Inflammatory macrophage treated with lipopolysaccharide for 4 hours (primary cell): ENCODE results near the gene TYROBP.
"Not testable (repeated sequence)": the region's sequence is repeated elsewhere in the genome, so short reads cannot be mapped to it uniquely, and the experiment has no call there.

Experiments used
- DNase-seq: peaks from one replicate; pipeline ENCODE4 v3.0.0-alpha.2; 2020

Gene TYROBP

DNA sequence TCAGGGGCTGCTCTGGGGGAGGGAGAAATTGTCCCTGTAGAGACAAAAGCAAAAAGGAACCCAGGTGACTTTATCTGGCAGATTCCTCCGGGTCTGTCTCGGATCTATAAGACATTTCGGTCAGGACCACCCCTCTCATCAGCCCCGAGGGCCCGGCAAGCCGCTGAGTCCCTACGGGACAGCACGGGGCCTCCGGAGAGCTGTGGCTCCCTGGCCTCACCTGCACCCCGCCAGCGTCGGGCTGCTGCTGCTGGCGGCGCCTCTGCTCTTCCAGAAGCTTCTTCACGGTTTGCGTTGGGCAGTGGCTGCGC is 9.6 kb downstream of the TYROBP start:
- DNase-seq = no peak

DNA sequence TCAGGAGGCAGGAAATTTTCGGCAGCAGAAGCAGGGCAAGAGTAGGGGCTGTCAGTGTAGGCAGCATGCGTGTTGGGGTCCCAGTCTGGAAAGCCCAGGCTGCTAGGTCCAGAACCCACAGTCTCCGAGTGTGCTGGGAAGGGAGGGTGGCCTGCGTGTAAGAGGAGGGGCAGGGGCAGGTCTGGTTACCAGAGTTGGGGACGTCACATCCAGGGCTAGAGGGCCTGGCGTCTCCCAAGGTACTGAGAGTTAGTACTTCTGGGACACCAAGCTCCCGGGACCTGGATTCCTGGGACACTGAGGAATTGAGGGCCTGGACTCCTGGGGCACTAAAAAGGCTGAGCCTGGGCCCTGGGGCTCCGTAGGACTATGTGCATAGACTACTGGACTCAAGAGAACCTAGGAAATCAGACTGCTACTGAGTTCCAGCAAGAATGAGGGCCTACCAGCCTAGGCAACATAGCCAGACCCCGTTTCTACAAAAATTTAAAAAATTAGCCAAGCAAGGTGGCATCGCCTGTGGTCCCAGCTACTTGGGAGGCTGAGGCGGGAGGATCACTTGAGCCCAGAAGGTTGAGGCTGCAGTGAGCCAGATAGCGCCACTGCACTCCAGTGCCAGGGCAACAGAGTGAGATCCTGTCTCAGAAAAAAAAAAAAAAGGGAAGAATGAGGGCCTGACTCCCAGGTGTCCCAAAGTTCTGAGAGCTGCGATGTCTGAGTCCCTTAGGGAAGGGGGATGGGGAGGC is 10.2 kb downstream of the TYROBP start:
- no peak for DNase-seq

DNA sequence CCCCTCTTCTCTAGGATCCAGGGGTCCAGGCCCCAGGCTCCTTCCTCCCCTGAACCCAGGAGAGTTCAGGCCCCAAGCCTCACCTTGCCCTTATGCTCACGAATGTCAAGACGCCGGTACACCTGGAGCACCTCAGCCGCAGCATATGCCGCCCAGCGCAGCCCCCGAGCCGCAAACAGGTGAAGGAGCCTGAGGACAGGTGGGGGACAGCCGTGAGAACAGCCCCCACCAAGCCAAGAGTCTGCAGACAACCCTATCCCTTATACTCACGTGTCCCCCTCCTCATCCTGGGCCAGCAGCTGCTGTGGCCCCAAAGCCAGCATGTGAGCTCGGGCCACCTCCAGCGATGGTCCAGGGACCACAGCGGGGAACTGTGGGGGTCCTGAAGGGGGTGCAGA is 11.5 kb downstream of the TYROBP start:
- no peak for DNase-seq

DNA sequence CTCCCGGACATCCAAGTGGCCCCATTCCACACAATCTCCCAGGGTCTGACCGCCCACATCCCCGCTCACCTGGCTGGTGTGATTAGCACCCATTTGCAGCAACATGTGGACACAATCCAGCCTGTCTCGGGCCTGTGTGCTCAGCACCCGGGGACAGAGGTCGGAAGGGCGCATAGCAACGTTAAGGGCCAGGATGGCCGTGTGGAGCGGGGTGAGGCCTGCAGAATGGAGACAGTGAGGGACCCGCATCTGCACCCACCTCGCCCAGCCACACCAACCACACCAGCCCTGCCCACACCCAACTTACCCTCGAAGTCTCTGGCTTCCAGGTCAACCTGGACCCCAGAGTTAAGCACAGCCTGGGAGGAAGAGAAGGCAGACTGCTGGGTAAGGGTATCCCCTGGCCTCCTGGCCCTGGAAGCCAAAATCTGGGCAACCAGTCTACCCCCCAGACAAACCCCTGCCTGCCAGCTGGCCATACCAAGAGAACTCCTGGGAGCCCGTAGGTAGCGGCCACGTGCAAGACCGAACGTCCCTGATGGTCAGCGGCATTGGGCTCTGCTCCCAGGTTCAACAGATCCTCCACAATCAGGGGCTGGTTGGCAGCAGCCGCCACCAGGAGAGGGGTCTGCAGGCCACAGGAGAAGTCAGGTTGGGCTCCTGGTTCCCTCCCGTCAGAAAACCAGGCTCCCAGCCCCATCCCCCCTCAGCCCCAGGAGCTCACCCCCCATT is 12.0 kb downstream of the TYROBP start:
- DNase-seq = no peak

DNA sequence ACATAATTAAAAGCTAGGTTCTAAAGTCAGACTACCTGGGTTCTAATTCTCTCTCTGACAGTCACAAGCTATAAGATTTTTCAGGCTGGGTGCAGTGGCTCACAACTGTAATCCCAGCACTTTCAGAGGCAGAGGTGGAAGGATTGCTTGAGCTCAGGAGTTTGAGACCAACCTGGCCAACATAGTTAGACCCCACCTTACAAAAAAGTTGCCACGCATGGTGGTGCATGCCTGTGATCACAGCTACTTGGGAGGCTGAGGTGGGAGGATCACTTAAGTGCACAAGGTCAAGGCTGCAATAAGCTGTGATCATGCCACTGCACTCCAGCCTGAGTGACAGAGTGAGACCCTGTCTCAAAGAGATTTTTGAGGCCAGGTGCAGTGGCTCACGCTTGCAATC is 13.8 kb downstream of the TYROBP start:
- DNase-seq = no peak

DNA sequence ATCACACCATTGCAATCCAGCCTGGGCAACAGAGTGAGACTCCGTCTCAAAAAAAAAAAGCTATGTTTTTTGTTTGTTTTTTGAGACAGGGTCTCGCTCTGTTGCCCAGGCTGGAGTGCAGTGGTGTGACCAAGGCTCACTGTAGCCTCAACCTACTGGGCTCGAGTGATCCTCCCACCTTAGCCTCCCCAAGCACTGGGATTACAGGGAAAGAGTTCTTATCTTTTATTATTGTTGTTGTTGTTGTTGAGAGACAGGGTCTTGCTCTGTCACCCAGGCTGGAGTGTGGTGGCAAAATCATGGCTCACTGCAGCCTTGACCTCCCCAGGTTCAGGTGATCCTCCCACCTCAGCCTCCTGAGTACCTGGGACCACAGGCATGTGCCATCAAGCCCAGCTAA is 16.3 kb downstream of the TYROBP start:
- not testable (repeated sequence) for DNase-seq

DNA sequence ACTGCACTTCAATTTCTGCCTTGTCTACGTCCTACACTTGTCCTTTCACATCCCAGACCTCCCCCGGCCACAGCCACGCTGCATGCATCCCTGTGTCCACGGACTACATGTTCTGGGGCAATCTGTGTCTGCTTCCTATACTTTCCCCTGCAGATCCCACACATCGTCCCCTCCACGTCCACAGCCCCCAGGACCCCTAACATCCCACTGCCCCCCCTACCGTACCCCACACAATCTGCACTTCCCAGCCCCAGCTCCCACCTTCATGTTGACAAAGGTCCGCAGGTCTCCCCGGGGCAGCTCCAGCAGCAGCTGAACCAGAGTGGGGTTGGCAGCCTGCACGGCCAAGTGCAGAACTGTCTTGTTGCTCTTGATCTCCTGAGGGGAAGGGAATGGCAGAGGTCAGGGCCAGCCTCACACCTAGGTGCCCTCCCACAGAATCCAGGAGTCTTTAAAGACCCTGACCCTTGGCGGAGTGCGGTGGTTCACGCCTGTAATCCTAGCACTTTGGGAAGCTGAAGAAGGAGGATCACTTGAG is 17.9 kb downstream of the TYROBP start:
- no peak for DNase-seq

DNA sequence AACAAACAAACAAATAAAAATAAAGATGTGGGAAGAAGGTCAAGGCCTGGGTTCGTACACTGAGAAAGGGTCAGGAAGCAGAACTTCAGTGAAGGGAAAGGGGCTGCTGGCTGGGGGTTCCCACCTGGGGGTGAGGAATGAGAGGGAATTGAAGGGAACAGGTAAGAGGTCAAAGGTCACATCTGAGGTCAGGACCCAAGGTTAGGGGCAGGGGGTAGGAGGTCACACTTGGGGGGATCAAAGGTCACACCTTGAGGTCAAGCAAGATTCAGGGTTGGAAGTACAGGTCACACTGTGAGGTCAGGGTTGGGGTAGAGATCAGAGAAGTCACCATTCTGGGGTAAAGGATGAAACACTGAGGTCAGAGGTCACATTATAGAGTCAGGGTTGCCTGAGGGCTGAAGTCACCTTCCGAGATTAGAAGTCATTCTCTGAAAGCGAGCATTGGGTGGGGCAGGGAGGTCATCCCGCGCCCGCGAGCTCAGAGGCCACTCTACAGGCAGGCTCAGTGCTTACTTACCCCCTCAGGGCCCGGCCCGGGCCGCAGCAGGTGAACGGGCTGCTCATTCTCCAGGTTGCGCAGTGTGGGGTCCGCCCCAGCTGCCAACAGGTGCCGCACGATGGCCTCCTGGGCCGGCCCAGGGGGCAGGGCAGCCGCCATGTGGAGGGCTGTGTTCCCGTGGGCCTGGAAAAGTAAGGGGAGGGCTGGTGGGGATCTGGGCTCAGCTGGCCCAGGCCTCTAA is 18.6 kb downstream of the TYROBP start:
- DNase-seq = no peak

DNA sequence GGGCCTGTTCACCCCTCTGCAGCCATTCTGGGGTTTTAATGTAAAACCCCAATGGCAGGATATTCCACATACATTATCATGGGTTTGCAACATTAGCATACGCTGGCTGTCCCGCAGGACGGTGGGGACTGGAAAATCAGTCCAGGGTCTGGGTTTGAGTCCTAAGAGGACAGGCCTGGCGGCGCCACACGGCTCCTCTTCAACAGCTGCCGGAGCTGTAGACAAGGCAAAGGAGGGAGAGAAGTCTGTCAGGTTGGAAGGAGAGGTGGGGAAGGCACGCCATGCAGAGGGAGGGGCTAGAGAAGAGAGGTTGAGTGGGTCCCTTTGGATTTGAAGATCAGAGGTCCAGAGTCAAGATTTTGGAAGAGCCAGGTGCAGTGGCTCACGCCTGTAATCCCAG is 19.7 kb downstream of the TYROBP start:
- DNase-seq = no peak

DNA sequence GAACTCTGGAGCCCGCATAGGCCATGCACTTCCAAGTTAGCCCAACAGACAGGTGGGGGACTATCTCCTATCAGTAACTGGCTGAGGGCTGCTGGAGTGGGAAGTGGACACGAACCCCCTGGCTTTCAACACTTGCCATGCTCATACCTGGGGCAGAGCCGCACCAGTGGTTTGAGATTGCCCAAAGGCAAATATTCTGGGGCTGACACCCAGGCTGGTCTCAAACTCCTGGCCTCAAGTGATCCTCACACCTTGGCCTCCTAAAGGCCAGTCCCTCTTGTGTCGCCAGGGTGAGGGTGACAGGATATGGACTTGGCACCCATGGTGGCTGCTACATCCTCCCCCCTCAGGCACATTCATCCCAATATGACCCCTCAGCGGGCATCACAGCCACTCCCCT is 20.9 kb downstream of the TYROBP start:
- no peak for DNase-seq

DNA sequence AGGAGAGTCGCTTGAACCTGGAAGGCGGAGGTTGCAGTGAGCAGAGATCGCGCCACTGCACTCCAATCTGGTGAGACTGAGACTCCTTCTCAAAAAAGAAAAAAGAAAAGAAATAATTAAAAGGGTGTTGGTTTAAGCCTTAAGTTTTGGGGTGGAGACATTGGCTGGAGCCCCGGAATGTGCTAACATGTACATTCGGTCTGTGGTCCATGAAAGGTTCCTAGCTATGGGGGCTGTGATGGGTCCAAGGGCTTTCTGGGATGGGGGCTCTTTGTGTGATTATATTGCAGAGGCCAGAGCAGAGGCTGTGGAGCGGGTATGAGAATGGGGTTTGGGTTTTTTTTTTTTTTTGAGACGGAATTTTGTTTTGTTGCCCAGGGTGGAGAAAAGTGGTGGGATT is 22.2 kb downstream of the TYROBP start:
- no peak for DNase-seq

DNA sequence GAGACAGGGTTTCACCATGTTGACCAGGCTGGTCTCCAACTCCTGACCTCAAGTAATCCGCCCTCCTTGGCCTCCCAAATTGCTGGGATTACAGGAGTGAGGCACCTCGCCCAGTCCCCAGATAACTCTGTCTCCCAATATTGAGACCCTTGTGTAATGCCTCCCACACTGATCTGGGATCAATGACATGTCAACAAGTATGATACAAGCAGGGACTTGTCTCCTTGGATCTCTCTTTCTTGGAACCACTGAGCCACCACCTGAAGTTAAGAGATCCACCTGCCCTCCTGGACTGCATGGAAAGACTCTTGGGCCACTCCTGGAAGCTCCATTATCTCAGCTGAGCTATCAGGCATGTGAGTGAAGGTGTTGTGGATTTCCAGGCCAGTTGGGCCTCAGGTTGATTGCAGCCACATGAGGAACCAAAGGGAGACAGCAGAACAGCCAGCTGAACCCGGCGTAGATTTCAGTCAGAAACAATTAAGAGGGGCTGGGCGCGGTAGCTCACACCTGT is 22.8 kb downstream of the TYROBP start:
- no peak for DNase-seq

DNA sequence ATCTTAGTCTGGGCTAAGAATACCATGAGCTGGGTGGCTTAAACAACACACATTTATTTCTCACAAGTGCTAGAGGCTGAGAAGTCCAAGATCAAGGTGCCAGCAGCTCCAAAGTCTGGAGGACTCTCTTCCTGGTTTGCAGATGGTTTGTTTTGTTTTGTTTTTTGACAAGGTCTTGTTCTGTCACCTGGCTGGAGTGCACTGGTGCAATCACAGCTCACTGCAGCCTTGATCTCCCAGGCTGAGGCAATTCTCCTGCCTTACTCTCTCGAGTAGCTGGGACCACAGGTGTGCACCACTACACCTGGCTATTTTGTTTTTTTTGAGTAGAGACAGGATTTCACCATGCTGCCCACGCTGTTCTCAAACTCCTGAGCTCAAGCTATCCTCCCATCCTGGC is 24.2 kb downstream of the TYROBP start:
- no peak for DNase-seq

DNA sequence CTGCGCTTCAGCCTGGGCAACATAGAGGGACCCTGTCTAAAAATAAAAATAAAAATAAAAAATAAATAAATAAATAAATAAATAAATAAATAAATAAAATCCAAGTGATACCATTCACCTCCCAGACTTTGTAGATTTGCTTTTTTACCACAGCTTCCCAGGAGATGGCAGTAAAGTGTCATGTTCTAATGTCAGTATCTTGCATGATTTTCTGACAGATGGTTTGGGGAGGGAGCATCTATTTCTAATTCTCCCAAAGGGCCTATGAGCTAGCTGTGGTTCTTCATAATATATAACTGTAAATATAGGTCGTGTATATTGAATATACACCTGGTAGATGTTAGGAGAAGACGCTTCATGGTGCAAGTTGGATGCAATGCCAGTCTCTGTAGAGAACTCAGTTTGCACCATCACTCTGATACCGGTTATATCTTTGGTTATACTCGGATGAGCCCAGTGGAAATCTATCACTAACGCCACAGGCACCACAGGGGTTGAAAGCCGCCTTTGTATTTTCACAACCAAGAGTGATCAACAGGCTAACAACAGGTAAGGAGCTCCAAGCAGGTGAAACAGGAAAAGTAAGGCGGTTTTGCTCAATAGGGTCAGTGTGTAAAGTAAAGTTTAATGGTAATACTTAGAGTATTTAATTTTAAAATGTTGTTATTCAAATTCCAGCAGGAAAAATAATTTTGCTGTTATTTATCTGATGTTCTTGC is 25.8 kb downstream of the TYROBP start:
- peak; percentile 70 for DNase-seq

DNA sequence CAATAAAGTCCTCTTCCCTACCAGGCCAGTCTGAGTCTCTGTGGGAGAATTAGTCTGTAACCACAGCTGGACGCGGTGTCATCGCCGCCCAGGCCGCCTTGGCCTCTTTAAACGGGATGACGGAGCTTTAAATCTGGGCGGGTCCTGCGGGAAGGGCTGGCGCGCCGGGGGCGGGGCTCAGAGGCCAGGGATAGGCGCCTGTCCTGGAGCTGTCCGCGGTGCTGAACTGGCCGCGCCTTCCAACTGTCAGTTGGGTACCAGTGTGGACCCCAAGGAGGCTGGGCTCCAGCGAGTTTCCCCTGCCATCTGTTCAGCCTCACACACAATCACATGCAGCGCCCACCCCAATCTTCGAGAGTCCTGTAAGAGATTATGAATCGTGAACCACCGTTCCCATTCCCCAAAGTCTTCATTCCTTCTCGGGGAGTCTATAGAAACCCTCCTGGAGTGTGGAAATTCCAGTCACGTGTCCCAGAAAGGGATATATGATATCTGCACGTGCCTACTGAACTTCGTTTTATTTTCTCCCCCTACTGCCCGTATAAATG is 28.3 kb downstream of the TYROBP start:
- DNase-seq = peak; percentile 94

DNA sequence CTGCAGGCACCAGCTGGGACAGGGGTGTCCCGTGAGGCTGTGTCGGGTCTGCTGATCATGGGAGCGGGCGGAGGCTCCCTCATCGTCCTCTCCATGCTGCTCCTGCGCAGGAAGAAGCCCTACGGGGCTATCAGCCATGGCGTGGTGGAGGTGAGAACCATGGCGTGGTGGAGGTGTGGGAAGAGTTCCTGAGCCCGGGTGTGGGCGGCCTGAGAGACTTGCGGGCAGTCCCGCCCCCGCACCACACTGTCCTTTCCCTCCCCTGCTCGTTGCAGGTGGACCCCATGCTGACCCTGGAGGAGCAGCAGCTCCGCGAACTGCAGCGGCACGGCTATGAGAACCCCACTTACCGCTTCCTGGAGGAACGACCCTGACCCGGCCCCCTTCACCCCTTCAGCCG is 29.0 kb downstream of the TYROBP start:
- no peak for DNase-seq

DNA sequence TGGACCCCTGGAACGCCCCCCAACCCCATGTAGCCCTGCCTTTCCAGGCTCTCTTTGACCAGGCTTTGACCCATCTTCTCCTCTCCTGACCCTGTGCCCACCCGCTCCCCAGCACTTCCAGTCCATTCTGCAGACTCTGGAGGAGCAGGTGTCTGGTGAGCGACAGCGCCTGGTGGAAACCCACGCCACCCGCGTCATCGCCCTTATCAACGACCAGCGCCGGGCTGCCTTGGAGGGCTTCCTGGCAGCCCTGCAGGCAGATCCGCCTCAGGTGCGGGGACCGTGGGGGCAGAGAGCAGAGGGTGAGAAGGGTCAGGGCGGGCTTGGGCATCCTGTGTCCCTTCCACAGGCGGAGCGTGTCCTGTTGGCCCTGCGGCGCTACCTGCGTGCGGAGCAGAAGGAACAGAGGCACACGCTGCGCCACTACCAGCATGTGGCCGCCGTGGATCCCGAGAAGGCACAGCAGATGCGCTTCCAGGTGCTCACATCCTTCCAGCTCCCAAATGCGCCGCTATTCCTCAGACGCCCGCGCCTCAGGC is 33.6 kb downstream of the TYROBP start:
- DNase-seq = no peak

DNA sequence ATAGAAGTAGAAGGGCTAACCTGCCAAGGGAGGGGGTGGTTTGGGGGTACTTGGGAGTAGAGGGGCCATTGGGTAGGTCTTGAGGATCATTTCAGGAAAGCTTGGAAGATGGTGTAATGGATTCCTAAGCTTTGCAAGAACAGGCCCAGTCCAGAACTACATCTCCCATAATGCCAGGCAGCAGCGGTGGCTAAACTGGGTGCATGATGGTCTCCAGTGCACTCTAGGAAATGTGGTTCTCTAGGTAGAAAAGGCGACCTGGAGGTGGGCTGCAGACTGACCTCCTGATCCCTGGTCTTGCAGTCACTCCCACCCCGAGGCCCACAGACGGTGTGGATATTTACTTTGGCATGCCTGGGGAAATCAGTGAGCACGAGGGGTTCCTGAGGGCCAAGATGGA is 35.9 kb downstream of the TYROBP start:
- no peak for DNase-seq

DNA sequence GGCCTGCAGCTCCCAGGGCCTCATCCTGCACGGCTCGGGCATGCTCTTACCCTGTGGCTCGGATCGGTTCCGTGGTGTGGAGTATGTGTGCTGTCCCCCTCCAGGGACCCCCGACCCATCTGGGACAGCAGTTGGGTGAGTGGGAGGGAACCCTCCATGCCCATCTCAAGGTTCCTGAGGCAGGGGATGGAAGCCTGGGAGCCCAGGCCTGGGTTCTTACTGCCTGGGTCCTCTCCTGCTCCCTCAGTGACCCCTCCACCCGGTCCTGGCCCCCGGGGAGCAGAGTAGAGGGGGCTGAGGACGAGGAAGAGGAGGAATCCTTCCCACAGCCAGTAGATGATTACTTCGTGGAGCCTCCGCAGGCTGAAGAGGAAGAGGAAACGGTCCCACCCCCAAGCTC is 36.5 kb downstream of the TYROBP start:
- DNase-seq = no peak

DNA sequence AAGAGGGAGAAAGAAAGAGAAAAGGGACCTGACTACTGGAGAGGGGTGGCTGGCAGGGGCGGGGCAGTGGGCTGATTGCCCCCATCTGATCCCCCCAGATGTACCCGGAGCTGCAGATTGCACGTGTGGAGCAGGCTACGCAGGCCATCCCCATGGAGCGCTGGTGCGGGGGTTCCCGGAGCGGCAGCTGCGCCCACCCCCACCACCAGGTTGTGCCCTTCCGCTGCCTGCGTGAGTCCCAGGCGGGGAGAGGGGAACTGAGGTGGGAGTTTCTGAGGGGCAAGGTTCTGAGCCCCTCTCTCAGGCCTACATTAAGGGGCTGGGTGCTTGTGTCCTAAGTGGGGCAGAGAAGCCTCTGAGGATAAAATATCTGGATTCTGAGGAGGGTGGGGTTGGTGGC is 37.3 kb downstream of the TYROBP start:
- DNase-seq = no peak

DNA sequence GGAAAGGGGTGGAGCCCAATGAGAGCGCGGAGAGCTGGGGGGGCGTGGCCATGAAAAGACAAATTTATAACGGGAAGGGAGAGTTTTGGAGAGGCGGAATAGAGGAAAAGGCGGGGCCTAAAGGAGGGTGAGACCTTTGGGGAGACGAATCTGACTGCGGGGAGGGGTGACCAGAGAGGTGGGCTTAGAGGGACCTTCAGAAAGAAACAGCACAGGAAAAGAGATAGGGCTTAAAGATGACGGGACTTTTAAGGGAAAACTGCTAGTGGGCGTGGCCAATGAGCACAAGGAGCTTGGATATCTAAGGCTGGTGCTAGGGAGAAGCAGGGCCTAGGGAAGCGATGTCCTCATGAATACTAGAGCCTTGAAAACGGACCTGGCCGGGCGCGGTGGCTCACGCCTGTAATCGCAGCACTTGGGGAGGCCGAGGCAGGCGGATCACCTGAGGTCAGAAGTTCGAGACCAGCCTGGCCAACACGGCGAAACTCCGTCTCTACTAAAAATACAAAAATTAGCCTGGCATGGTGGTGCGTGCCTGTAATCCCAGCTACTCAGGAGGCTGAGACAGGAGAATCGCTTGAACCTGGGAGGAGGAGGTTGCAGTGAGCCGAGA is 37.9 kb downstream of the TYROBP start:
- DNase-seq = peak; percentile 69
